HepG2 (cell line): ENCODE data around the gene UBTD1. TPM values are rescaled to one million over a fixed set of nuclear protein-coding genes. Genes with fewer than 3 reads are reported as not detected.

Experiments used
- ATAC-seq: fragments of 200-7000 bp; cut with Tn5 transposase; 3 replicates; pipeline ENCODE4 v1.9.1; 2020; ENCODE audit warnings: mild to moderate bottlenecking, moderate library complexity
- BruUV-seq: library from RNA; stranded (reverse); fragments of 400-500 nt; replicated peaks from 2 replicates; lab custom pipeline; 2021; lab: Mats Ljungman, UMichigan
- CTCF ChIA-PET: fragments of 300-600 bp; formaldehyde crosslinking; extraction: SDS; loops from one replicate; lab custom pipeline; 2021; ENCODE audit warnings: low total read pairs, inconsistent platforms, low intra/inter-chr PET ratio; lab: Yijun Ruan, JAX
- POLR2A ChIA-PET: fragments of 350-600 bp; sonication (Branson Sonifier 250); formaldehyde crosslinking; loops from one replicate; lab custom pipeline; 2020; ENCODE audit warnings: antibody characterized with exemption, inconsistent platforms; lab: Yijun Ruan, JAX
- DNase-seq: peaks from one replicate; pipeline ENCODE4 v3.0.0-alpha.2; 2015; ENCODE audit warnings: low spot score
- FAIRE-seq: peaks from 3 replicates; lab custom pipeline; 2011; peaks lifted over from hg19 to GRCh38; lab: Jason Lieb, UNC
- H2AFZ ChIP-seq: one replicate; pipeline ENCODE4 v1.6.1; 2011; ENCODE audit warnings: low read length, inconsistent platforms
- H3K27ac ChIP-seq: fragments of 300-600 bp; 3 replicates; pipeline ENCODE4 v1.8.0; 2011; ENCODE audit warnings: mixed run types, mild to moderate bottlenecking, mixed read lengths, low read length, inconsistent platforms; ENCODE audit not compliant: insufficient read depth; ENCODE audit errors: extremely low read length
- H3K27me3 ChIP-seq, 2 experiments: fragments of 200-600 bp in 1 of 2; 2 replicates in 1 of 2; 3 replicates in 1 of 2; pipeline versions ENCODE4 v1.6.0 to v1.8.0; 2011; ENCODE audit warnings: low read length in 2 of 2, mild to moderate bottlenecking in 2 of 2, moderate library complexity in 2 of 2, inconsistent platforms in 1 of 2; ENCODE audit not compliant: insufficient read depth in 2 of 2, control insufficient read depth in 1 of 2
- H3K36me3 ChIP-seq, 2 experiments: fragments of 200-600 bp in 1 of 2; replicated peaks in 1 of 2; 2 replicates in 1 of 2; 3 replicates in 1 of 2; pipeline versions ENCODE4 v1.5.1 to v1.8.0; 2011; ENCODE audit warnings: low read length in 2 of 2, inconsistent platforms in 1 of 2; ENCODE audit not compliant: insufficient read depth in 2 of 2, control insufficient read depth in 1 of 2
- H3K4me1 ChIP-seq: 2 replicates; pipeline ENCODE4 v1.5.1; 2012; ENCODE audit warnings: low read length, inconsistent platforms; ENCODE audit not compliant: insufficient read depth
- H3K4me2 ChIP-seq: 2 replicates; pipeline ENCODE4 v1.6.0; 2011; ENCODE audit warnings: low read depth, low read length, inconsistent platforms
- H3K4me3 ChIP-seq, 3 experiments: fragments of 200-600 bp in 1 of 3; sonication (generic), shearing (Covaris generic) in 1 of 3; replicated peaks in 1 of 3; 2 replicates each; pipeline ENCODE4 v1.5.1; 2011 to 2016; ENCODE audit warnings: low read length in 3 of 3, inconsistent platforms in 2 of 3, low read depth in 2 of 3, mild to moderate bottlenecking in 2 of 3, control low read depth in 1 of 3, mixed read lengths in 1 of 3; ENCODE audit not compliant: insufficient read depth in 1 of 3
- H3K79me2 ChIP-seq: one replicate; pipeline ENCODE4 v1.6.1; 2011; ENCODE audit warnings: low read length, inconsistent platforms; ENCODE audit not compliant: insufficient read depth
- H3K9ac ChIP-seq: 2 replicates; pipeline ENCODE4 v1.6.0; 2011; ENCODE audit warnings: mild to moderate bottlenecking, low read depth, low read length, inconsistent platforms; ENCODE audit not compliant: insufficient read depth
- H3K9me3 ChIP-seq: 2 replicates; pipeline ENCODE4 v1.5.1; 2012; ENCODE audit warnings: mild to moderate bottlenecking, low read length
- H4K20me1 ChIP-seq: 2 replicates; pipeline ENCODE4 v1.6.0; 2011; ENCODE audit warnings: inconsistent platforms, mild to moderate bottlenecking, low read length, moderate library complexity; ENCODE audit not compliant: insufficient read depth
- FOSL1 ChIP-seq: sonication (generic); formaldehyde crosslinking; IDR thresholded peaks from 2 replicates; pipeline ENCODE4 v1.9.0; 2021; ENCODE audit warnings: missing genetic modification reagents, borderline replicate concordance
- HOXA9 ChIP-seq: sonication (generic); formaldehyde crosslinking; IDR thresholded peaks from 2 replicates; pipeline ENCODE4 v1.8.1; 2022; ENCODE audit warnings: missing genetic modification reagents, mild to moderate bottlenecking, moderate library complexity, borderline replicate concordance
- KLF6 ChIP-seq: IDR thresholded peaks from 2 replicates; pipeline ENCODE4 v1.8.0; 2016; ENCODE audit warnings: missing biosample characterization, missing genetic modification reagents
- MLXIP ChIP-seq: sonication (generic); formaldehyde crosslinking; IDR thresholded peaks from 2 replicates; pipeline ENCODE4 v1.9.0; 2021; ENCODE audit warnings: missing genetic modification reagents, borderline replicate concordance
- MYPOP ChIP-seq: sonication (generic); formaldehyde crosslinking; IDR thresholded peaks from 2 replicates; pipeline ENCODE4 v1.8.1; 2023; ENCODE audit warnings: mild to moderate bottlenecking, moderate library complexity, missing genetic modification reagents
- NCOR1 ChIP-seq: fragments of 200-600 bp; sonication (generic); IDR thresholded peaks from 2 replicates; pipeline ENCODE4 v1.7.0; 2017; ENCODE audit warnings: antibody characterized with exemption, low read length, borderline replicate concordance
- PTBP1 ChIP-seq: fragments of 200-400 bp; formaldehyde crosslinking; IDR thresholded peaks from 2 replicates; pipeline ENCODE4 v1.6.1; 2018; ENCODE audit warnings: low read length, low read depth; ENCODE audit not compliant: poor library complexity, severe bottlenecking
- SIN3B ChIP-seq: fragments of 150-350 bp; IDR thresholded peaks from 2 replicates; pipeline ENCODE4 v1.6.1; 2014; ENCODE audit warnings: low read length
- ZMAT5 ChIP-seq: sonication (generic); formaldehyde crosslinking; IDR thresholded peaks from 2 replicates; pipeline ENCODE4 v1.5.0; 2020; ENCODE audit warnings: mild to moderate bottlenecking, low read depth, missing genetic modification reagents, borderline replicate concordance
- ZNF24 ChIP-seq: fragments of 450-650 bp; IDR thresholded peaks from 2 replicates; pipeline ENCODE4 v1.6.1; 2017; ENCODE audit warnings: antibody characterized with exemption, mild to moderate bottlenecking
- ZNF333 ChIP-seq: sonication (generic); formaldehyde crosslinking; IDR thresholded peaks from 2 replicates; pipeline ENCODE4 v1.4.0; 2020; ENCODE audit warnings: mild to moderate bottlenecking, missing genetic modification reagents, borderline replicate concordance
- ZNF556 ChIP-seq: sonication (generic); formaldehyde crosslinking; IDR thresholded peaks from 2 replicates; pipeline ENCODE4 v1.4.0; 2020; ENCODE audit warnings: mild to moderate bottlenecking, missing genetic modification reagents, borderline replicate concordance
- ZNF878 ChIP-seq: sonication (generic); formaldehyde crosslinking; IDR thresholded peaks from 2 replicates; pipeline ENCODE4 v1.8.1; 2023; ENCODE audit warnings: mild to moderate bottlenecking, missing genetic modification reagents, moderate library complexity
- ZSCAN12 ChIP-seq: sonication (generic); formaldehyde crosslinking; IDR thresholded peaks from 2 replicates; pipeline ENCODE4 v1.9.0; 2021; ENCODE audit warnings: mild to moderate bottlenecking, missing genetic modification reagents
- WGBS: methylation state at CpG from one replicate; pipeline ENCODE4 v1.1.6; 2017; ENCODE audit warnings: low lambda C conversion rate; 5-methylcytosine and 5-hydroxymethylcytosine counted together
- in situ Hi-C: cut with HindIII; loops from 2 replicates; pipeline ENCODE4 v1.10.0; 2017; ENCODE audit warnings: low pct_unique_long_range_greater_than_20kb; ENCODE audit not compliant: extremely low pct_ligation_motif_present
- intact Hi-C: fragments of 100-400 bp; cut with micrococcal nuclease; formaldehyde crosslinking; loops from one replicate; pipeline ENCODE4 v1.10.0; 2022; ENCODE audit not compliant: unreplicated experiment
- polyA plus RNA-seq, 8 experiments: library from polyadenylated mRNA; depleted of rRNA in 3 of 8; stranded (reverse) in 7 of 8; unstranded in 1 of 8; fragments of >200 nt; fragmentation: Illumina TruSeq in 4 of 8; extraction: Trizol in 4 of 8; gene quantifications; 2 replicates each; pipeline versions ENCODE4 v1.2.1 to v1.2.3, GENCODE V29; 2011 to 2016; ENCODE audit warnings: low read depth in 4 of 8, missing spikeins in 1 of 8, mixed read lengths in 1 of 8; ENCODE audit not compliant: insufficient read depth in 1 of 8
- total RNA-seq, 5 experiments: library from RNA; depleted of rRNA; stranded (reverse); fragments of >200 nt; fragmentation: Illumina TruSeq; extraction: Trizol; gene quantifications; 2 replicates each; pipeline ENCODE4 v1.2.3, GENCODE V29; 2016; ENCODE audit warnings: low read depth in 1 of 5
- TF ChIP-seq, protein P1 (sequence below): sonication (generic); formaldehyde crosslinking; conservative IDR thresholded peaks from 2 replicates; pipeline ENCODE4 v1.8.0; 2022; ENCODE audit warnings: mild to moderate bottlenecking, moderate library complexity, missing genetic modification reagents
- TF ChIP-seq, protein P2 (sequence below): sonication (generic); formaldehyde crosslinking; IDR thresholded peaks from 2 replicates; pipeline ENCODE4 v1.4.0; 2020; ENCODE audit warnings: missing genetic modification reagents

The UBTD1 gene
- total and polyA plus RNA-seq, 2 of the 13 experiments (the other 11 are each of a cell fraction or from before 2014, with no cell fraction given): 7.9 to 10.0 TPM

GRCh38 chr10:97483506-97483905 is 15.2 kb upstream of the UBTD1 start:
- Histone ChIP-seq H3K9ac (no peak overlapping the region), H3K4me1 (peaks cover 22% of the 10 kb centered on the region), H3K4me3 (no peak overlapping the region), H3K36me3 (peaks cover 11 to 50% of the 10 kb centered on the region in 2 experiments), H2AFZ (no peak overlapping the region), H3K9me3 (no peaks in the 10 kb centered on the region), H3K79me2 (peaks cover 37% of the 10 kb centered on the region), H3K27me3 (no peaks in the 10 kb centered on the region)
- intact Hi-C loops (no loop called here), in situ Hi-C loops (no loop called here)
- no peak for ATAC-seq
- POLR2A ChIA-PET: no interaction called here
- WGBS: 98% methylated on average over 2 of the region's 3 CpGs
- DNase-seq: no peak
- CTCF ChIA-PET: no interaction called here
- no peak for FAIRE-seq
- no peak for TF ChIP-seq SIN3B
- no peak for TF ChIP-seq FOSL1 (CRISPR knock-in tag)
- TF ChIP-seq ZNF556: no peak
- no peak for TF ChIP-seq HOXA9 (CRISPR knock-in tag)
- no peak for TF ChIP-seq MLXIP (CRISPR knock-in tag)
- no peak for TF ChIP-seq KLF6 (CRISPR knock-in tag)
- TF ChIP-seq PTBP1: no peak
- TF ChIP-seq, protein P1, sequence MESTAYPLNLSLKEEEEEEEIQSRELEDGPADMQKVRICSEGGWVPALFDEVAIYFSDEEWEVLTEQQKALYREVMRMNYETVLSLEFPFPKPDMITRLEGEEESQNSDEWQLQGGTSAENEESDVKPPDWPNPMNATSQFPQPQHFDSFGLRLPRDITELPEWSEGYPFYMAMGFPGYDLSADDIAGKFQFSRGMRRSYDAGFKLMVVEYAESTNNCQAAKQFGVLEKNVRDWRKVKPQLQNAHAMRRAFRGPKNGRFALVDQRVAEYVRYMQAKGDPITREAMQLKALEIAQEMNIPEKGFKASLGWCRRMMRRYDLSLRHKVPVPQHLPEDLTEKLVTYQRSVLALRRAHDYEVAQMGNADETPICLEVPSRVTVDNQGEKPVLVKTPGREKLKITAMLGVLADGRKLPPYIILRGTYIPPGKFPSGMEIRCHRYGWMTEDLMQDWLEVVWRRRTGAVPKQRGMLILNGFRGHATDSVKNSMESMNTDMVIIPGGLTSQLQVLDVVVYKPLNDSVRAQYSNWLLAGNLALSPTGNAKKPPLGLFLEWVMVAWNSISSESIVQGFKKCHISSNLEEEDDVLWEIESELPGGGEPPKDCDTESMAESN (CRISPR knock-in tag): no peak
- TF ChIP-seq, protein P2, sequence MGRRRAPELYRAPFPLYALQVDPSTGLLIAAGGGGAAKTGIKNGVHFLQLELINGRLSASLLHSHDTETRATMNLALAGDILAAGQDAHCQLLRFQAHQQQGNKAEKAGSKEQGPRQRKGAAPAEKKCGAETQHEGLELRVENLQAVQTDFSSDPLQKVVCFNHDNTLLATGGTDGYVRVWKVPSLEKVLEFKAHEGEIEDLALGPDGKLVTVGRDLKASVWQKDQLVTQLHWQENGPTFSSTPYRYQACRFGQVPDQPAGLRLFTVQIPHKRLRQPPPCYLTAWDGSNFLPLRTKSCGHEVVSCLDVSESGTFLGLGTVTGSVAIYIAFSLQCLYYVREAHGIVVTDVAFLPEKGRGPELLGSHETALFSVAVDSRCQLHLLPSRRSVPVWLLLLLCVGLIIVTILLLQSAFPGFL: no peak
- TF ChIP-seq ZNF333 (CRISPR knock-in tag): no peak
- TF ChIP-seq ZMAT5 (CRISPR knock-in tag): no peak
- TF ChIP-seq ZSCAN12 (CRISPR knock-in tag): no peak
- no peak for TF ChIP-seq MYPOP
- TF ChIP-seq ZNF24: no peak
- TF ChIP-seq NCOR1: no peak
- no peak for TF ChIP-seq ZNF878
- TF ChIP-seq, all 625 proteins: peak for 0
- Histone ChIP-seq H3K4me2 (no peak overlapping the region), H3K27ac (no peak overlapping the region), H4K20me1 (no peaks in the 10 kb centered on the region)
- no TSS peak for BruUV-seq
